ENCODE results near the gene CMSS1.

Gene CMSS1

GRCh38 chr3:99875929-99876841 is 58.5 kb downstream of the CMSS1 start:
- no peak overlapping the region for H3K4me2 ChIP-seq (ENCODE audit: low read depth, low read length, poor library complexity, severe bottlenecking)
- TF ChIP-seq EZH2phosphoT487 (IDR thresholded peaks at IDR 0.05; ENCODE audit: borderline replicate concordance) (no peak), CTCF (conservative IDR thresholded peaks at IDR 0.05; ENCODE audit: low read length) (no peak)
- H3K36me3 ChIP-seq (ENCODE audit: insufficient read depth, low read length) = no peaks in the 10 kb centered on the region
- no peak overlapping the region for H2AFZ ChIP-seq (ENCODE audit: low read length)
- no peaks in the 10 kb centered on the region for H3K27me3 ChIP-seq (ENCODE audit: insufficient read depth, low read length, poor library complexity, severe bottlenecking)
- H3K9me2 ChIP-seq (replicated peaks; ENCODE audit: low read depth, low read length) = no peaks in the 10 kb centered on the region
- no peaks in the 10 kb centered on the region for H3K9me3 ChIP-seq (ENCODE audit: insufficient read depth, low read depth, low read length)
- H3F3A ChIP-seq (ENCODE audit: low read depth) = no peaks in the 10 kb centered on the region
- H3K4me3 ChIP-seq (ENCODE audit: low read length, poor library complexity, severe bottlenecking) = no peak overlapping the region
- peaks cover 20% of the 10 kb centered on the region for H3K4me1 ChIP-seq (ENCODE audit: insufficient read depth, low read length, poor library complexity, severe bottlenecking)
- no peak overlapping the region for H3K9ac ChIP-seq (ENCODE audit: low read depth, low read length, poor library complexity, severe bottlenecking)
- H4K20me1 ChIP-seq (ENCODE audit: insufficient read depth, low read length, poor library complexity, severe bottlenecking) = no peaks in the 10 kb centered on the region
- no peaks in the 10 kb centered on the region; the same call in 1 of the 2 replicates for H3K79me2 ChIP-seq (ENCODE audit: insufficient read depth, low read length)

- H3K4me1 ChIP-seq (ENCODE audit: insufficient read depth, low read length, poor library complexity, severe bottlenecking) = peaks cover 15% of the 10 kb centered on the region
- no peak overlapping the region for H3K9ac ChIP-seq (ENCODE audit: low read depth, low read length, poor library complexity, severe bottlenecking)
- H2AFZ ChIP-seq (ENCODE audit: low read length) = no peak overlapping the region
- H3K9me3 ChIP-seq (ENCODE audit: insufficient read depth, low read depth, low read length) = no peaks in the 10 kb centered on the region
- H3K9me2 ChIP-seq (replicated peaks; ENCODE audit: low read depth, low read length) = no peaks in the 10 kb centered on the region
- H3K4me2 ChIP-seq (ENCODE audit: low read depth, low read length, poor library complexity, severe bottlenecking) = no peak overlapping the region
- no peaks in the 10 kb centered on the region for H3F3A ChIP-seq (ENCODE audit: low read depth)
- H3K27me3 ChIP-seq (ENCODE audit: insufficient read depth, low read length, poor library complexity, severe bottlenecking) = no peaks in the 10 kb centered on the region
- H3K4me3 ChIP-seq (ENCODE audit: low read length, poor library complexity, severe bottlenecking) = no peak overlapping the region
- no peaks in the 10 kb centered on the region; the same call in 1 of the 2 replicates for H3K79me2 ChIP-seq (ENCODE audit: insufficient read depth, low read length)
- TF ChIP-seq CTCF (conservative IDR thresholded peaks at IDR 0.05; ENCODE audit: low read length) = no peak
- no peak for TF ChIP-seq EZH2phosphoT487 (IDR thresholded peaks at IDR 0.05; ENCODE audit: borderline replicate concordance)
- H3K36me3 ChIP-seq (ENCODE audit: insufficient read depth, low read length) = no peaks in the 10 kb centered on the region
- no peaks in the 10 kb centered on the region for H4K20me1 ChIP-seq (ENCODE audit: insufficient read depth, low read length, poor library complexity, severe bottlenecking)
Observed at GRCh38 chr3:99877031-99877579, 59.4 kb downstream of the CMSS1 start.

- Histone ChIP-seq H3K9me3 (ENCODE audit: insufficient read depth, low read depth, low read length) (no peaks in the 10 kb centered on the region), H4K20me1 (ENCODE audit: insufficient read depth, low read length, poor library complexity, severe bottlenecking) (no peaks in the 10 kb centered on the region), H3F3A (ENCODE audit: low read depth) (no peaks in the 10 kb centered on the region), H3K79me2 (ENCODE audit: insufficient read depth, low read length) (no peaks in the 10 kb centered on the region; the same call in 1 of the 2 replicates), H3K9me2 (replicated peaks; ENCODE audit: low read depth, low read length) (no peaks in the 10 kb centered on the region), H3K4me3 (ENCODE audit: low read length, poor library complexity, severe bottlenecking) (no peak overlapping the region), H3K9ac (ENCODE audit: low read depth, low read length, poor library complexity, severe bottlenecking) (no peak overlapping the region), H3K36me3 (ENCODE audit: insufficient read depth, low read length) (no peaks in the 10 kb centered on the region), H3K27me3 (ENCODE audit: insufficient read depth, low read length, poor library complexity, severe bottlenecking) (no peaks in the 10 kb centered on the region), H2AFZ (ENCODE audit: low read length) (no peak overlapping the region), H3K4me1 (ENCODE audit: insufficient read depth, low read length, poor library complexity, severe bottlenecking) (peaks cover 6% of the 10 kb centered on the region), H3K4me2 (ENCODE audit: low read depth, low read length, poor library complexity, severe bottlenecking) (no peak overlapping the region)
- no peak for TF ChIP-seq EZH2phosphoT487 (IDR thresholded peaks at IDR 0.05; ENCODE audit: borderline replicate concordance)
- TF ChIP-seq CTCF (conservative IDR thresholded peaks at IDR 0.05; ENCODE audit: low read length) = no peak
Observed at GRCh38 chr3:99878005-99878404, 60.3 kb downstream of the CMSS1 start.

All from Loucy (cell line).